Right lobe of liver (tissue), 4 donors: ENCODE measurements around the gene B3GAT3.

Source experiments
- POLR2A ChIP-seq: fragments of 450-650 bp; IDR thresholded peaks from one replicate; pipeline ENCODE4 v1.6.1; 2017; ENCODE audit warnings: antibody characterized with exemption, mild to moderate bottlenecking
- TF ChIP-seq, protein P1 (sequence below), 4 donors: fragments of 200-600 bp in 3 of 4; fragments of 450-650 bp in 1 of 4; IDR thresholded peaks; one replicate each; pipeline versions ENCODE4 v1.5.1 to v1.8.0; 2016 to 2022; ENCODE audit warnings: antibody characterized with exemption in 4 of 4, mild to moderate bottlenecking in 2 of 4
- donor health status: DM: no; HTN: no; CAD: no.
- donor health status: DM: no; HTN: no; CAD: no.
- donor health status: DM: no; HTN: yes; CAD: no.

- TF ChIP-seq, protein P1, sequence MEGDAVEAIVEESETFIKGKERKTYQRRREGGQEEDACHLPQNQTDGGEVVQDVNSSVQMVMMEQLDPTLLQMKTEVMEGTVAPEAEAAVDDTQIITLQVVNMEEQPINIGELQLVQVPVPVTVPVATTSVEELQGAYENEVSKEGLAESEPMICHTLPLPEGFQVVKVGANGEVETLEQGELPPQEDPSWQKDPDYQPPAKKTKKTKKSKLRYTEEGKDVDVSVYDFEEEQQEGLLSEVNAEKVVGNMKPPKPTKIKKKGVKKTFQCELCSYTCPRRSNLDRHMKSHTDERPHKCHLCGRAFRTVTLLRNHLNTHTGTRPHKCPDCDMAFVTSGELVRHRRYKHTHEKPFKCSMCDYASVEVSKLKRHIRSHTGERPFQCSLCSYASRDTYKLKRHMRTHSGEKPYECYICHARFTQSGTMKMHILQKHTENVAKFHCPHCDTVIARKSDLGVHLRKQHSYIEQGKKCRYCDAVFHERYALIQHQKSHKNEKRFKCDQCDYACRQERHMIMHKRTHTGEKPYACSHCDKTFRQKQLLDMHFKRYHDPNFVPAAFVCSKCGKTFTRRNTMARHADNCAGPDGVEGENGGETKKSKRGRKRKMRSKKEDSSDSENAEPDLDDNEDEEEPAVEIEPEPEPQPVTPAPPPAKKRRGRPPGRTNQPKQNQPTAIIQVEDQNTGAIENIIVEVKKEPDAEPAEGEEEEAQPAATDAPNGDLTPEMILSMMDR (IDR thresholded peaks at IDR 0.05): no peak
- TF ChIP-seq POLR2A: no peak
Observed at GRCh38 chr11:62574363-62575071, 47.3 kb downstream of the B3GAT3 start.
